NCI-H2107 (cell line): ENCODE measurements around the gene OR10V1.

Source experiments
- DNase-seq: peaks from one replicate; lab custom pipeline; 2025; lab: John Stamatoyannopoulos, UW

OR10V1 gene, protein sequence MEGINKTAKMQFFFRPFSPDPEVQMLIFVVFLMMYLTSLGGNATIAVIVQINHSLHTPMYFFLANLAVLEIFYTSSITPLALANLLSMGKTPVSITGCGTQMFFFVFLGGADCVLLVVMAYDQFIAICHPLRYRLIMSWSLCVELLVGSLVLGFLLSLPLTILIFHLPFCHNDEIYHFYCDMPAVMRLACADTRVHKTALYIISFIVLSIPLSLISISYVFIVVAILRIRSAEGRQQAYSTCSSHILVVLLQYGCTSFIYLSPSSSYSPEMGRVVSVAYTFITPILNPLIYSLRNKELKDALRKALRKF

GRCh38 chr11:59713745-59714144 is at the start of gene OR10V1:
TSS of gene OR10V1 (minus strand) at chr11:59713845. CDS start at chr11:59713845, 0 bp downstream.
- no peak for DNase-seq

DNA sequence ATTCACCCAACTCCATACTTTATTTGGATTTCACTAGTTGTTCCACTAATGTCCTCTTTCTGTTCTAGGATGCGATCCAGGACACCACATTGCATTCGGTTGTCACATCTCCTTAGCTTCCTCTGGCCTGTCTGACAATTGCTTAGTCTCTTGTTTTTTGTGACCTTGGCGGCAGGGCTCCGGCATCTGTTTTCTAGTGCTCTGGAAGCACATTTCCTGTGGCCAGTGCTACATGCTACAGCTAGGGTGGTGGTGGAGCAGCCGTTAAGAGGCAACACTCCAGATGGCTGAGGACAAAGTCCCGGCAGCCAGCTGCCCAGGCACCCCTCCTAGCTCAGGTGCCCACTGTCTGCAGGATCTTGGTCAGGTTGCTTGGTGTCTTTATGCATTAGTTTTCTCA is 48.3 kb upstream of the OR10V1 start:
- no peak for DNase-seq

DNA sequence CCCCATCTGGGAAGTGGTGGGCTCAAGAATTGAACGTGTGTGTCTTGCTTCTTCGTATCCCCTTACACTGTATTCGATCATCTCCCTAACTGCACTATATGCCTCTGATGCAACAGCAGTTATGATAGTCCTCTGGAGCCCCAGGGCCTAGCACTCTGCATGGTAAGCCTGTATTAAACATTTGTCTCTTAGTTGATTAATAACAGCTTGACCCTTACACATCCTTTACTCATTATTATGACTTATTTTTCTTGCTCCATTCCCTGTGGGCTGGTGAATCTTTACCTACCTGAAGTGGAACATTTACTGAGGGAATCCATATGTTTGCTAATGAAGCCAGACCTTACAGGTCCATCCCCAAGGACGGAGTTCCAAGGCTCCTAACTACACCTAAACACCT is 47.1 kb upstream of the OR10V1 start:
- DNase-seq: no peak

DNA sequence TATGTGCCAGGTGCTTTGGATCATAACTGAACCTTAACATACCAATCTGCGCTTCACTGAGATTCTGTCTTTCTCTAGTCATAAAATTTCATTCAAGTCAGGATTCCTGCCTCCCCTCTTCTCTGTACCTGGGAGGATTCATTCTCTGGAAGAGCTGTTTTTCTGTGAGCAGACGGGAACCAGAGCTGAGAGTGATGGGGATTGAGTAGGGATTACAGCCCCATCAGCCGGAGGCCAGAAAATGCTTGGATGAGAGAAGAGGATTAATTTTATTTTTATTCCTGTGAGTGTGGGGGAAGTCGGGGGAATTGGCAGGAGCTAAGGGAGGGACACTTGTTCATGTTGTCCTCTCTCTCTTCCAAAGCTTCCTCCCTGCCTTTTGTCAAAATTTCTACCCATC is 46.3 kb upstream of the OR10V1 start:
- DNase-seq: no peak

DNA sequence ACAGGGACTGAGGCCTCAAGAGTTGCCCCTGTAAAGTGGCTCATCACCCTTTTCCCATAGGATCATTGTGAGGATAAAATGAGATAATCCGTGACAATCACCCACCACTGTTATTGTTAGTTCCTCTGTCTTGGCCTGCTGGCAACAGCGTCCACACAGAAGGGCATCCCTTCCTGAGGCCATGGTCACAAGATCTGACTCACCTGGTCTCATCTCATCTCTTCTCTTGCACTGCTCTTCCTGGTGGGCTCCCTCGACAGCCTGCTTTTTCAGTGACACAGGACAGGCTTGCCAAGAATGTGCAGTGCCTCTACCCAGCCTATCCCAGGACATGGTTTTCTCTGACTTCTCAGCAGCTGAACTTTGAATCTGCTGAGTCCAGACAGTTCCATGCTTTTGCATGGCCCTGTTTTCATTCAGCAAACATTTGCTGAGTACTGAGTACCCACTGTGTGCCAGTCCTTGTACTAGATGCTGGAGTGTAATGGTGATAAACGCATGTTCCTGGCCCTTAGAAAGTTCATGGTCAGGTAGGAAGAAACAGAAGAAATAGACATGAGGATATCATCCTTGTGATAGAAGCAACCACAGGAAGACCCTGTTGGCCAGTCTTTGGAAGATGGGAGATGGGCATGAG is 44.9 kb upstream of the OR10V1 start:
- no peak for DNase-seq

GRCh38 chr11:59756845-59757244 is 43.2 kb upstream of the OR10V1 start:
- no peak for DNase-seq

DNA sequence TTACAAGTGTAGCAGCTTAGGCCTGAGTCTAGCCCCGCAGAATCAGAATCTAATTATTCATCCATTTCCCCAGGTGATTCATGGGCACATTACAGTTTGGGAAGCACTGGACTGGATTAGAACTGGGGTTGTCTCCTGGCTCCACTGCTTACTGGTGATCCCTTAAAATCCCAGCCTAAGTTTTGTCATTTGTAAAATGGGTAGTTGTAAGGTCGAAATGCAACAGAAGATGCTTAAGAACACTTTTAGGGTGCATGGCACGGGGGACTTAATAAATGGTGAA is 42.9 kb upstream of the OR10V1 start:
- DNase-seq: no peak

- DNase-seq: no peak
These were observed 42.3 kb upstream of the OR10V1 start for GRCh38 chr11:59755701-59756557.

DNA sequence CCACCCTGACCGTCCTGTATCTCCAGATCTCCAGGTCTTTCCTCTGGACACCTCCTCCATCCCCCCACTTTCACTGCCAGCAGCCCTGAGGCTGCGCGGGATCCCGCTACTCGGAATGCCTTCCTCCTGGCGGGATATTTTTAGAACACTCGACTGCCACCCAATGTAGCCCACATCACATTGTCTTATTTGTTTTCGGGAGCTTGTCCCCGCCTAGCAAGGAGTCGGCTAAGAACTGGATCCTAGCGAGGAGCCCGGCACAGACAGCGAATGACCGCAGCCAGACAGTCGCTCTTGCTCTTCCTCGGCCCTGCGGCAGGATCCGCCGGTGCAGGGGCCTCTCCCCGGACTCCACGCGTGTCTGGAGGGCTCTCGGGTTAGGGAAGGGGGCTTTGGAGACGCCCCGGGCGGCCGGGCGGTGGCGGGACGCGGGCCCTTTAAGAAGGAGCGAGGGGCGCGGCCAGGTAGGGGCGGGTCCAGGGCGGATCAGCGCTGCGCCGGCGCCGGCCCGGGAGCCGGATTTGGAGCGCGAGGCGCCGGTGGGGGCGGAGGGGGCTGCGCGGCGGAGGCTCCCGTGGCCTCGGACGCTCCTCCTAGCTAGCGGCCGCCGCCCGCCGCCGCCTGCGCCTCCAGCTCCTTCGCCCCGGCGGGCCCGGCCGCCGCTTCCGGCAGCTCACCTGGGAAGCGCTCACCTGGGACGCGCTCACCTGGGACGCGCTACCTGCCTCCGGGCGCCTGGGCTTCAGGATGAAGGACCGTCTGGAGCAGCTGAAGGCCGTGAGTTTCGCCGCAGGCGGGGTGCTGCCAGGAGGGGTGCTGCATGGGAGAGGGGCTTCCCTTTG is 41.4 kb upstream of the OR10V1 start, which contains the start of gene STX3:
Gene STX3 (plus strand): TSS at position 518 of the 842 bp plus-strand sequence. CDS start 230 bp downstream, at position 748.
- DNase-seq: no peak

DNA sequence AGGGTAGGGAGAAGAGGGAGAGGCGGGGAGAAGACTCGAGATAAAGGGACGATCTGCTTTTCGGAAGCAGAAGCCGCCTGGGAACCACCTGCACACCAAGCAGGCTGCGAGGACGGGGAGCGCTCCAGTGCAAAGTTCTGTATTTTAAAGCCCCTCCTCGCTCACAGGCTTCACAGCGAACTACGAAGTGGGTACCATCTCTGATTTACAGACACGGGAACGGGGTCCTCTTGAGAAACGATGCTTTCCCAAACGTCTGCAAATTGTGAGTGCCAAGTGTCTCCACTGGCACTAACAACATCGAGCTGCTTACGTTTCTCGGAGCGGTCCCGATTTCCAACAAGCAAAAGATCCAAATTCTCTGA is 40.8 kb upstream of the OR10V1 start:
- no peak for DNase-seq

DNA sequence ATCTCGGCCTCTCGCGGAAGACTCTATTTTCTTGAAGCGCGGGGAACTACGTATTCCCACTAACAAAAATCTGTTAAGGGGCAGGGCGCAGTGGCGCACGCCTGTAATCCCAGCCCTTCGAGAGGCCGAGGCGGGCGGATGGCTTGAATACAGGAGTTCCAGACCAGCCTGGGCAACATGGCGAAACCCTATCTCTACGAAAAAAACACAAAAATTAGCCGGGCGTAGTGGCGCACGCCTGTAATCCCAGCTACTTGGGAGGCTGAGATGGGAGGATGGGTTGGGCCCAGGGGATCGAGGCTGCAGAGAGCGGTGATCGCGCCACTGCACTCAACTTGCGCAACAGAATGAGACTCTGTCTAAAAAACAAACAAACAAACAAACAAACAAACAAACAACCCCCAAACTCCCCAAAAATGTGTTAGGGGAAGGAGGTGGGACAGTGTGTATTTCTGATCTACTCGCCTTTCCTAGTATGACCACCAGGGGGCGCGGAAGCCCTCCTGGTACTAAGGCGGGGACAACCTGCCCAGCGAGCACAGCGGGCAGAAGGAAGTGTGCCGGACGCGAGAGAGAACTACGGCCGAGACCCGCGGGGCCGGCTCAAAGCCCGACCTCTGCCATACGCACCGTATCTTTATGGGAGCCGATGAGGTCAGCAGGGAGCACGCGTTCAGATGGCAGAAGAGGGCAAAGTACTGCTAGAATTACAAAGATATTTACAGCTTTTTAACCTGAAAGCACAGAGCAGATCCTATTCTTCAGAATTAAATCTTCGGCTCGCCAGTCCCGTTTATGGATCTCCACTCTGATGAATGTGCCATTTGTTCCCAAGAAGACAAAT is 40.2 kb upstream of the OR10V1 start:
- DNase-seq: peak; percentile 17

GRCh38 chr11:59746111-59746510 is 32.5 kb upstream of the OR10V1 start:
- DNase-seq: no peak

DNA sequence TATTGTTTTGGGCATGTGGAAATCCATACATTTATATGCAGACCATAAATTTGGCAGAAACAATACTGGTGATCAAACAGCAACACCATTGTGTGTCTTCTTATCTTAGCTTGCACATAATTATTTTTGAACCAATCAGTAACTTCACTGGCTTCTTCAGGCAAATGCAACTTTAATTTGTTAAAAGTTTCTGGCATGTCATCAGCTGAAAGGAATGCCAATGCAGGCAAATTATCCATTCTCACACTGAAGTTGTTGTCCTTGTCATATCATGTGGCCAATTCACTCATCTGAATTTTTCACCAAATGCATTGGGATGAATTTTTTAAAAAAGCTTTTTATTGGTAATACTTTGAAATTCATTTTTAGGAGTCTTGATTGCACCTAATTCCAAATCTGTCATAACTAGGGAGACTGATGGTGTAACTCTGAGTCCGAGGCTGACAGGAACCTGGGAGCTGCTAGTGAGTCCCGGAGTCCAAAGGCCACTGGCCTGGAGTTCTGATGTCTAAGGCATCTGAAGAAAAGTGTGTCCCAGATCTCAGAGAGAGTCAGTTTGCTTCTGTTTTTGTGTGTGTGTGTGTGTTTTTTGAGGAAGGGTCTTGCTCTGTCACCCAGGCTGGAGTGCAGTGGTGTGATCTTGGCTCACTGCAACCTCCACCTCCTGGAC is 17.4 kb upstream of the OR10V1 start:
- DNase-seq: no peak

- DNase-seq: no peak
These were observed 16.2 kb upstream of the OR10V1 start for GRCh38 chr11:59729834-59730233.

DNA sequence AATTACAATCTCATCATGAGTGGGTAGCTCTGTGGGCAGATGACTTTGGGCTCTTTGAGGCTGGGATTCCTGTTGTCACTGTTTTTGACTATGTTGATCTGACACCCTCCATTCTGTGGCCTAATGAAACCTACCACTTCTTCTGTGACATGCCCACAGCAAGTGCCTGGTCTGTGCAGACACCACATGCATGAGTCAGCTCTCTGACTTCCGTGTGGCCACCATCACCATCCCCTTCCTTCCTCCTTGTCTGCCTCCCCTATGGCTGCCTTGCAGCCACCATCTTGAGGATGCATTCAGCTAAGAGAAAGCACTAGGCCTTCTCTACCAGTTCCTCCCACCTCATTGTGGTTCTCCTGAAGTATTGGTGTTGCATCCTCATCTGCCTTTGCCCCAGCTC is 15.3 kb upstream of the OR10V1 start:
- DNase-seq: no peak

GRCh38 chr11:59728154-59728553 is 14.5 kb upstream of the OR10V1 start:
- DNase-seq: no peak

DNA sequence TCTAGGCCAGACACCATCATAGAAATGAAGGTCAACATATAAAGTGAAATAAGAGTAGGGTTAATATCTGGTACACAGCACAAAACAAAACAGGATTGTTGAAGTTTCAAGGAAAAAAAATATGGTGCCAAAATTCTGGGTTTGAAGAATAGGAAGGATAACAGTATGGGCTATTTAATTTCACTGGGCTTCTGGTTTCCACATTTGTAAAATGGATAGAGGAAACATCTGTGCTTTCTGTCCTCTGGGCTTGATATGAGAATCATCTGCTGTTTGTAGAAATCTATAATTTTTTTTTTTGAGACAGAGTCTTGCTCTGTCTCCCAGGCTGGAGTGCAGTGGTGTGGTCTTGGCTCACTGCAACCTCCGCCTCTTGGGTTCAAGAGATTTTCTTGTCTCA is 13.8 kb upstream of the OR10V1 start:
- no peak for DNase-seq

GRCh38 chr11:59724066-59724465 is 10.4 kb upstream of the OR10V1 start:
- DNase-seq: no peak

DNA sequence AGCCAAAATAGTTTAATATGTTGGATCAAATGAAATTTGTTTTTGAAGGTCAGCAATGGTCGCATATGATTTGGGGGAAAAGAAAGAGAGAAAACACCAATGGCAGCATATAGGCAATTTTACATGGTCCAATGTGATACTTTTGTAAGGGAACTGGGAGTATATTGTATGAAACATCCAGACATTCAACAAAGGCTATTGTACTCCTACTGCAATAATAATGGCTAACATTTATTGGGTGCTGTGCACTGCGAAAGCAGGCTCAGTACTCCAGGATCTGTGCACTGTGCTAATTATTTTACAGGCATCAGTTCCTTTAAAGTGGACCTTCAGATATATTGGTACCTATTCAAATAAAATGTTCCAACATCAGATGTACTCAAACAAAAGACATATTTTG is 5.9 kb upstream of the OR10V1 start:
- no peak for DNase-seq

GRCh38 chr11:59716051-59716450 is 2.4 kb upstream of the OR10V1 start:
- DNase-seq: no peak
